Activated CD4-positive, CD25-positive, alpha-beta regulatory T cell (primary cell): Measurements from ENCODE around the gene LIN52.

Source experiments
- DNase-seq, 4 experiments: peaks; one replicate each; lab custom pipeline; 2025; lab: John Stamatoyannopoulos, UW

LIN52 gene

DNA sequence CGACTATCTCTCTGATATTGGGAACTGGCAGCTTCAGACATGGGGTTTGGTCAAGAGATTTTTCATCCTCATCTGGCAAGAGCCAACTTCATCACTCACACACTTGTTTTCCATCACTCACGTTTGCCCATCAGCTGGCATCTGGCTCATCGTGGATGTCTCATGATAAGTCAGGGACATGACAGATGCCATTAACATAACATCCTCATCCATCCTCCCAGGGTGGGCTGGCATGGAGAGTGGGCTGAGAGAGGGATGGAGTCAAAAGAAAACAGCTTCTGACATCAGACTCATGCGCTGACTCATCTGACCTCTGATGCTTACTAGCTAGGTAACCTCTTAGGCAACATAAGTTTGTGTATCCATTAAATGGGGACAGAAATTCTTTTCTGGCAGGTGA is 152.7 kb downstream of the LIN52 start:
- DNase-seq, result no peak

- no peak for DNase-seq
Observed at GRCh38 chr14:74238974-74239847, 154.5 kb downstream of the LIN52 start, which contains the start of gene VSX2. VSX2 (plus strand) TSS chr14:74239449; CDS start chr14:74239562, 113 bp downstream.

DNA sequence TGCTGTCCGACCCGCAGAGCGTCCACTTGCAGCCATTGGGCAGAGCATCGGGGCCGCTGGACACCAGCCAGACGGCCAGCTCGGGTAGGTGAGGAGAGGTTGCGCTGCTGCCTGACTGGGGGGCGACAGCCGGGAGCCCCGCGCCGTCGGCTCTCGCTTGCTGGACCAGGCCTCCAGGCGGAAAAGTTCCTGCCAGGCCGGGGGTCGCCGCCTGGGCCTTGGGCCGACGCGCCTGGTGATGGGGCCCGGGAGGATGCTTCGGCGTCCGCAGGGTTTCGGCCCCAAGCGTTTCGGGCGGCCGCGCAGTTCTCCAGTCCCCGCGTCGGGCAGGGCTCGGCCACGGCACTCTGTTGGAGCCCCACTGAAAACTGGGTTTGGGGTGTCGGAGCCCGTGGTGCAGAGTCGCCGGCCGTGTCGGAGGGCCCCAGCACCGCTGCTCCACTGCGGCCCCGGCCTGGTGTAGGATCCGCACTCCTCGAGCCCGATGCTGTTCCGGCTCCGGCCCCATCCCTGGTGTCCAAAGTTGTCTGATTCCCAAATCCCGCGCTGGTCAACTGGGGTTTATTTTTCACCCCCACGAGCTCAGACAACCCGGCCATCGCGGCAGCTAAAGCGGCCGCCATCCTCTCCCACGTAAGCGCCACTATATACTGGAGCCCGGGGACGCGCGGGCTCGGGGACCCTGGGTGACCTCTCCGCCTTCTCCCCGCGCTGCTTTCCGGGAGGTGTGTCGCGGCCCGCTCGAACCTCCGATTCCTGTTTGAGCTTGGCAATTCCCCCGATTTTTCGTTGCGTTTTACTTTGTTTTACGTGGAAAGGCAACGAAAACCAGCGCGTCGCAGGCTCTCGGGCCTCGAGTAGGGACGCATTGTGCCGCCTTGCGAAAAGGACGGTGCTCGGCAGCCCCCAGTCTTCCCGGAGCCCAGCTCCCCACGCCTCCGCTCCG is 155.4 kb downstream of the LIN52 start:
- no peak for DNase-seq

DNA sequence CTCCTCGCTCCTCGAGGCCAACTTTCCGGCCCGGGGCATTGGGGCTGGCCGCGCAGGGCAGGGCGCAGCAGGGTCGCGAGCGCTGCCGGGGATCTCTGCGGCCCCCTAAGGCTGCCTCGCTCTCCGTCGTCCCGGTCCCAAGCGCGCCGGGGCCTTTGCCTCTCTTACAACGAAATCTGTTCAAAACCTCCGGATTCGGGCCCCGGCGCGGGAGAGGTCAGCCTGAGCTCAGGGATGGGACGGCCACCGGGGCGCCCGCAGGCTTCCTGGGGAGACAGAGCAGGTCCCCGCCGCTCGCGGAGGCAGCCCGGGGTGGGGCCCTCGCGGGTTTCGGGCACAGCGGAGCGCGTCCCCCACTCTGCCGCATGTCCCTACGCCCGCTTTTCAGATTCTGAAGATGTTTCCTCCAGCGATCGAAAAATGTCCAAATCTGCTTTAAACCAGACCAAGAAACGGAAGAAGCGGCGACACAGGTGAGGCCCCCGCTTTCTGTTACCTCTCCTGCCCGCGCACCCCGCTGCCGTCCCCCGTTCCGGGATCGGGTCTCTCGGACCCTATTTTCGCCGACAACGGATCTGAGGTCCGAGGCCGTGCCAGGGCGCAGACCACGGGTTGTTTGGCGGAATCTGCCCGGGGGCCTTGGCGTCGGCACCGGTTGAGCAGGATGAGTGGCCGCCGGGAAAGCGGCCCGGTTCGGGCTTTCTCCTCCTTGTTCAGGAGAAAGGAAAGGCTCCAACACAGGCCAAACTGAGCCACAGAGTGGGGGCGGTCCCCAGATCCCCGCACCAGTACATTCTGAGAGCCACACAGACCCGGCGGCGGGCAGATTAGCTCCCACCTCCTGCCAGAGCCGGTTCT is 156.3 kb downstream of the LIN52 start:
- no peak for DNase-seq

DNA sequence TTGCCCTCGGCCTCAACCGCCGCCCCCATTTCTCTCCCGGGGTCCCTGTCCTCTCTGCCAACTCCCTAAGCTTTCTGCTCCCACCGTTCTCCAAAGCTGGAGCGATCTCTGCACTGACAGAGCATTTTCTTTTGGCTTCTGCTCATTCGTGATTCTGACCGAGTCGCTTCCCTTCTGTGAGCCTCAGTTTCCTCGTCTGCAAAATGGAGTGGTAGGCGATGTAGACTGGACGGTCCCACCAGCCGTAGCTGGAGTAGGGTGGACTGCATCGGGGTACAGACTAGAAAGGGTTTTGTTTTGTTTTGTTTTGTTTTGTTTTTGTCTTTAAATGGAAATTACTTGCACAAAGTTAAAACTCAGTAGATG is 156.9 kb downstream of the LIN52 start:
- DNase-seq, result no peak

DNA sequence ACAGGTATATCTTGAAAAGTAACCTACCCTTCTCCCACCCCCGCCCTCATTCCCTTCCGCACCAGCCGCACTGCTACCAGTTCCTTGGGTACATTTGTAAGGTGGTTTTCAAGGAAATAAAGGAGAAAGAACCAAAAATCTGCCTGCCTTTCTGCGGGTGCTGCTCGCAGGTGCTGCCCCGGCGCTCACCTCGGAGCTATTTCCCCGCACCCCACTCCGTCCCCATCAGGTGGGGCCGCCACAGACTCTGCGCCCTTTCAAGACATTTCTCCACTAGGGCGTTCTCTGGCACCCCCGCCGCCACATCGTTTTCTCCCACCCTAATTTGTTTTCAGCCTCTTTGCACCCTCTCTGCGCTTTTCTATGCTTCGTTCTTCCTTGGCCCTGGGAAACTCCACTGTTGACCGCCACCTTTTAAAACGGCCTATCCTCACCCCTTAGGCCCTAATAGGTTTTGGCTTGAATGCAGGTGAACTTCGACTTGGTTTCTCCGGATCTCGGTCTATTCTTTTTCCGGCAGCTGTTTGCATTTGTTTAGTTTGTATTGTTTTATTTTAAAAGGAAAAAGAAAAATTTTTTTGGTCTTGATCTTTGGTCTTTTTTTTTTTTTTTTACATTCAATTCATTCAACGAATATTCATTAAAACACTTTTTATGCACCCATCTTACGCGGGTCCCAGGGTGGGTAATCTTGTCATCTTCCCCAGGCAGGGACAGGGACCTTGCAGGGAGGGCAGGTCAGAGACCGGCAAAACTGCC is 157.4 kb downstream of the LIN52 start:
- no peak for DNase-seq

GRCh38 chr14:74242780-74243042 is 158.0 kb downstream of the LIN52 start:
- no peak for DNase-seq

DNA sequence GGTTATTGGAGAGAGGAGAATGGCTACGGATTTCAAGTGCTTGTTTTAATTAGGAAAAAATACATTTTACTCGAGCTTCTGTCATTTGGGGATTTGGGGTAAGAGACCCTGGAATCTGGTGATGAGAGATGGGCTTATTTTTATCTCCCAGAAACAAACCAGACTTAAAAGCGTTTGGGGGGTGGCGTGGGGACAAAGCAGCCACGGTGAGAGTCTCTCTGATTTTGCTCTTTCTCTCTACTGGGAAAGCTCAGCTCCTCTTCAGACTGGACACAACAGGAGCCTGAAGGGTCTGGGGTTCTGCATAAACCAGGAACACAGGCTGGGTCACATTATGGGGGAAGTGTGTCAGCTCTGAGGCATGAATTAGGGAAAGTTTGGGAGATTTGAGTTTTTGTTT is 158.3 kb downstream of the LIN52 start:
- DNase-seq, result no peak

DNA sequence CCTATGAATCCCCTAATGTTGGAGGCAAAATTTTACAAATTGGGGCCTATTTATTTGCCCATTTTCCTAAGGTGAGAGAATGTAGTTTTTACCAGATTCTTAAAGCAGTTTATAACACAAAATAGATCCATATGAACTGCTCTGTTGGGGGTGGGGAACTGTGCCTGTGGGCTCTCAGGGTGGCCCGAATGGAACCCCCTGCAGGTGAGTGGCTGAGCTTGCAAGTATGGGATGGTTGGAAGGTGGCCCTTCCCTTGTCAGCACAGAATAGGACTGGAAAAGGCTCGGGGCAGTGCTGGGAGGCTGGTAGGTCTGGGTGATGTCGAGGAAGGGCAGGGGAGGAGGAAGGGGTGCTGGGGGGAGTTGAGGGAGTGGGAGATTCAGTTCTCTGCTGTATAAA is 159.4 kb downstream of the LIN52 start:
- DNase-seq, result no peak

DNA sequence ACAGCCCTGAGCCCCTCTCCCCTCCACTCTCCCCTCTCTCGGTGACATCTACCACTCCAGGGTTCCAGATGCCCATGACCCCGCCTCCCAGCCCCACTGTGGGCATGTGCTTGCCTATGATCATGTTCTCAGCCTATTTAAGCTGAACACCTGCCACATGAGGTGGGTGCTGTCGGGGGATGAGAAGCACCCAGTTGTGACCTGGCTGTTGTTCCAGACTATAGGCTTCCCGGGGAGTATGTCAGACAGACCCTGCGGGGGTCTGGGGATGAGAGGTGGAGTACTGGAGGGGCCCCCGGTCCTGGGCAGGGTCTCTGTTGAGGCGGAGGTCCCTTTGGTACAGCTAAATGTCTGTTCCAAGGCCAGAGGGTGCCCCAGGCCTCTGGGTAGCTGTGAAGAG is 160.5 kb downstream of the LIN52 start:
- DNase-seq, result no peak

DNA sequence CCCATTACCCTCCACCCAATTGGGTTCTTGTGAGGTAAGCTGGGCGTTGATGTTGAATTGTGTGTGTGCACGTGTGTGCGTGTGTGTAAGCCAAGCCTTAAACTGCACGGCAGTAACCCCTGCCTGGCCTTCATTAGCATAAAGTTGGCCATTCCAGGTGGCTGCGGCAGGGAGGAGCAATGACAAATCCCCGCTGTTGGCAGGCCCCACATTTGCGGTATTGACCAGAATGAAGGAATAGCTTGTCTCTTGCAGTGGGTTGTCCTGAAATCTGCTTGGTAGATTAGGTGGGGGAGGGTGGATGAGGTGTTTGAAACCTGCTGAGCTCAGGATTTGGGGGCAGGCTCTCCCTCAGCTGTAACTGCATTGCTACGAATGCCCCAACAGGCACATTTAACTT is 161.8 kb downstream of the LIN52 start:
- DNase-seq, result no peak

GRCh38 chr14:74248017-74248416 is 163.3 kb downstream of the LIN52 start:
- no peak for DNase-seq

- no peak for DNase-seq
Observed at GRCh38 chr14:74249433-74250375, 164.9 kb downstream of the LIN52 start.
